NB4 (cell line): Measurements from ENCODE around the gene RNASET2.

ENCODE experiments used
- CTCF ChIP-seq: IDR thresholded peaks from one replicate; pipeline ENCODE4 v1.5.1; 2012; ENCODE audit warnings: low read depth, low read length
- MAX ChIP-seq: IDR thresholded peaks from 2 replicates; pipeline ENCODE4 v1.6.1; 2011; ENCODE audit warnings: low read depth, low read length
- MYC ChIP-seq: IDR thresholded peaks from 2 replicates; pipeline ENCODE4 v1.6.1; 2011; ENCODE audit warnings: low read depth, low read length
- POLR2A ChIP-seq: IDR thresholded peaks from 2 replicates; pipeline ENCODE4 v1.6.1; 2011; ENCODE audit warnings: mild to moderate bottlenecking; ENCODE audit not compliant: insufficient read length; ENCODE audit errors: extremely low read depth

DNA sequence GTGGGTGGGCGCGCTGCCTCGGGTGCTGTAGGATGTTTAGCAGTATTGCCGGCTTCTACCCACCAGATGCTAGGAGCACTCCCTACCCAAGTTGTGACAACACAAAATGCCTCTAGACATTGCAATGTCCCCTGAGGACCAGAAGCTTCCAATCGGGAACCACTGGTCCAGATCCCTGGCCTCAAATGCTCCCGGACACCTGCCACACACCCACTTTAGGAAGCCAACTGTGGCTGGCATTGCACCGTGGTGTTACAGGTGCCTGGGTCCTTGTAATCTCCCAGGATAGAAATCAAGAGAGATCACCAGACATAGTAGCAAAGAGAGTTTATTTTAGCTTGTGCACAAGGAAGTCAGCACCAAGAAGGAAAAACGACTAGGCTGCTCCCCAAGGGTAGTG lies 14.9 kb upstream of the RNASET2 start:
- no peak for TF ChIP-seq CTCF
- TF ChIP-seq POLR2A, result no peak
- TF ChIP-seq MAX, result no peak
- TF ChIP-seq MYC, result no peak
